Hepatocyte (in vitro differentiated cells): ENCODE results near the gene RPS6KA2. TPM values are rescaled to one million over a fixed set of nuclear protein-coding genes. Genes with fewer than 3 reads are reported as not detected.

ENCODE experiments used
- DNase-seq: peaks from one replicate; pipeline ENCODE4 v3.0.0-alpha.2; 2016; ENCODE audit warnings: low spot score
- H2AFZ ChIP-seq: fragments of 200-600 bp; sonication (generic); 2 replicates; pipeline ENCODE4 v1.6.0; 2016; ENCODE audit warnings: antibody characterized with exemption, mild to moderate bottlenecking
- H3K27ac ChIP-seq: fragments of 200-600 bp; sonication (generic); 2 replicates; pipeline ENCODE4 v1.5.1; 2016; ENCODE audit warnings: mild to moderate bottlenecking
- H3K27me3 ChIP-seq: fragments of 200-600 bp; sonication (generic); 2 replicates; pipeline ENCODE4 v1.6.1; 2016
- H3K36me3 ChIP-seq: fragments of 200-600 bp; sonication (generic); replicated peaks from 2 replicates; pipeline ENCODE4 v1.5.1; 2016; ENCODE audit warnings: low read depth; ENCODE audit not compliant: insufficient read depth
- H3K4me1 ChIP-seq: fragments of 200-600 bp; sonication (generic); 2 replicates; pipeline ENCODE4 v1.5.1; 2016; ENCODE audit warnings: mild to moderate bottlenecking, moderate library complexity; ENCODE audit not compliant: insufficient read depth
- H3K4me2 ChIP-seq: fragments of 200-600 bp; sonication (generic); 2 replicates; pipeline ENCODE4 v1.6.0; 2016
- H3K4me3 ChIP-seq: fragments of 200-600 bp; sonication (generic); 2 replicates; pipeline ENCODE4 v1.5.1; 2016; ENCODE audit warnings: mild to moderate bottlenecking
- H3K79me2 ChIP-seq: fragments of 200-600 bp; sonication (generic); 2 replicates; pipeline ENCODE4 v1.6.0; 2017; ENCODE audit warnings: mild to moderate bottlenecking
- H3K9me2 ChIP-seq: fragments of 200-600 bp; sonication (generic); replicated peaks from 2 replicates; pipeline ENCODE4 v1.6.0; 2017; ENCODE audit warnings: mild to moderate bottlenecking; ENCODE audit not compliant: insufficient read depth
- H3K9me3 ChIP-seq: fragments of 200-600 bp; sonication (generic); 2 replicates; pipeline ENCODE4 v1.5.1; 2016; ENCODE audit warnings: low read depth, mild to moderate bottlenecking
- H4K20me1 ChIP-seq: fragments of 200-600 bp; sonication (generic); 2 replicates; pipeline ENCODE4 v1.6.0; 2016; ENCODE audit warnings: mild to moderate bottlenecking; ENCODE audit not compliant: insufficient read depth, poor library complexity, severe bottlenecking
- CTCF ChIP-seq: fragments of 200-600 bp; sonication (generic); IDR thresholded peaks from 2 replicates; pipeline ENCODE4 v1.5.1; 2016; ENCODE audit warnings: antibody characterized with exemption, mild to moderate bottlenecking; ENCODE audit not compliant: poor library complexity
- EZH2 ChIP-seq: fragments of 200-600 bp; sonication (generic); IDR thresholded peaks from 2 replicates; pipeline ENCODE4 v1.6.1; 2016; ENCODE audit warnings: antibody characterized with exemption, mild to moderate bottlenecking, borderline replicate concordance
- EZH2phosphoT487 ChIP-seq: fragments of 200-600 bp; sonication (generic); IDR thresholded peaks from one replicate; pipeline ENCODE4 v1.6.1; 2018; ENCODE audit warnings: antibody characterized with exemption, mild to moderate bottlenecking, low read depth, moderate library complexity; ENCODE audit not compliant: unreplicated experiment, severe bottlenecking
- WGBS: methylation state at CpG from one replicate; pipeline ENCODE4 v1.1.6; 2016; ENCODE audit warnings: low lambda C conversion rate; ENCODE audit errors: missing lambda C conversion rate; 5-methylcytosine and 5-hydroxymethylcytosine counted together
- polyA plus RNA-seq: library from polyadenylated mRNA; unstranded; fragments of >200 nt; fragmentation: Nextera tagmentation; extraction: Ambion mirVana; gene quantifications from 2 replicates; pipeline ENCODE4 v1.2.1, GENCODE V29; 2016
- total RNA-seq: library from RNA; depleted of rRNA; stranded (reverse); fragments of >200 nt; gene quantifications from 2 replicates; pipeline ENCODE4 v1.2.3, GENCODE V29; 2014

RPS6KA2 gene
- total and polyA plus RNA-seq, 2 experiments from 2014 or later: 27.7 to 29.2 TPM

GRCh38 chr6:166474721-166475565 is 152.1 kb downstream of the RPS6KA2 start:
- Histone ChIP-seq H3K79me2 (no peaks in the 10 kb centered on the region), H3K4me3 (no peak overlapping the region), H3K27ac (no peak overlapping the region), H3K9me3 (no peaks in the 10 kb centered on the region), H3K27me3 (no peaks in the 10 kb centered on the region), H4K20me1 (no peaks in the 10 kb centered on the region), H2AFZ (no peak overlapping the region), H3K36me3 (no peaks in the 10 kb centered on the region), H3K9me2 (no peaks in the 10 kb centered on the region), H3K4me1 (no peaks in the 10 kb centered on the region), H3K4me2 (no peak overlapping the region)
- no peak for DNase-seq
- WGBS: 92% methylated on average over 26 of the region's 26 CpGs
- TF ChIP-seq EZH2phosphoT487 (no peak), CTCF (no peak), EZH2 (no peak)

- Histone ChIP-seq H3K4me2 (no peak overlapping the region), H3K36me3 (no peaks in the 10 kb centered on the region), H4K20me1 (no peaks in the 10 kb centered on the region), H3K27ac (no peak overlapping the region), H3K4me3 (no peak overlapping the region), H3K4me1 (no peaks in the 10 kb centered on the region), H3K9me3 (no peaks in the 10 kb centered on the region), H3K9me2 (no peaks in the 10 kb centered on the region), H3K79me2 (no peaks in the 10 kb centered on the region), H3K27me3 (no peaks in the 10 kb centered on the region), H2AFZ (no peak overlapping the region)
- DNase-seq: no peak
- no peak for TF ChIP-seq EZH2phosphoT487
- no peak for TF ChIP-seq EZH2
- no peak for TF ChIP-seq CTCF
- WGBS: 88% methylated on average over 12 of the region's 12 CpGs
These were observed 153.0 kb downstream of the RPS6KA2 start for GRCh38 chr6:166473886-166474571.

- peak overlapping the region; percentile 7 for H3K27ac ChIP-seq
These were observed 154.4 kb downstream of the RPS6KA2 start for GRCh38 chr6:166472636-166473035.

More at GRCh38 chr6:166472636-166473035, 154.4 kb downstream of the RPS6KA2 start:
- Histone ChIP-seq H3K79me2 (no peaks in the 10 kb centered on the region), H3K4me1 (no peaks in the 10 kb centered on the region), H2AFZ (no peak overlapping the region), H3K9me2 (no peaks in the 10 kb centered on the region), H4K20me1 (no peaks in the 10 kb centered on the region), H3K9me3 (no peaks in the 10 kb centered on the region), H3K27me3 (no peaks in the 10 kb centered on the region), H3K36me3 (no peaks in the 10 kb centered on the region), H3K4me3 (no peak overlapping the region), H3K4me2 (no peak overlapping the region)
- DNase-seq: no peak
- WGBS: 83% methylated on average over 12 of the region's 12 CpGs
- TF ChIP-seq EZH2: no peak
- TF ChIP-seq EZH2phosphoT487: no peak
- TF ChIP-seq CTCF: no peak
